MM.1S (cell line): ENCODE results near the gene SERPINA12.
"Not testable (repeated sequence)": the region's sequence is repeated elsewhere in the genome, so short reads cannot be mapped to it uniquely, and the experiment has no call there.

Experiments used
- DNase-seq: peaks from one replicate; pipeline ENCODE4 v3.0.0-alpha.2; 2015
- H2AFZ ChIP-seq: fragments of 300-600 bp; sonication (generic); 2 replicates; pipeline ENCODE4 v1.6.0; 2016; ENCODE audit warnings: antibody characterized with exemption, low read length
- H3F3A ChIP-seq: fragments of 300-600 bp; sonication (generic); 2 replicates; pipeline ENCODE4 v1.6.1; 2016; ENCODE audit warnings: mild to moderate bottlenecking, antibody characterized with exemption, low read length, moderate library complexity, mixed read lengths; ENCODE audit not compliant: insufficient read depth
- H3K27ac ChIP-seq: fragments of 300-600 bp; sonication (generic); 2 replicates; pipeline ENCODE4 v1.5.1; 2016; ENCODE audit warnings: mild to moderate bottlenecking, low read length
- H3K27me3 ChIP-seq: fragments of 300-600 bp; sonication (generic); replicated peaks from 2 replicates; pipeline ENCODE4 v1.6.0; 2016; ENCODE audit warnings: low read length; ENCODE audit not compliant: insufficient read depth
- H3K36me3 ChIP-seq: fragments of 300-600 bp; sonication (generic); replicated peaks from 2 replicates; pipeline ENCODE4 v1.6.1; 2016; ENCODE audit warnings: mild to moderate bottlenecking, low read length, mixed read lengths; ENCODE audit not compliant: insufficient read depth
- H3K4me1 ChIP-seq: fragments of 300-600 bp; sonication (generic); 2 replicates; pipeline ENCODE4 v1.6.1; 2016; ENCODE audit warnings: low read length, mixed read lengths
- H3K4me2 ChIP-seq: fragments of 300-600 bp; sonication (generic); 2 replicates; pipeline ENCODE4 v1.6.0; 2016; ENCODE audit warnings: low read depth, low read length
- H3K4me3 ChIP-seq: fragments of 300-600 bp; sonication (generic); 2 replicates; pipeline ENCODE4 v1.5.1; 2016; ENCODE audit warnings: low read length, mixed read lengths
- H3K79me2 ChIP-seq: fragments of 300-600 bp; sonication (generic); 2 replicates; pipeline ENCODE4 v1.6.1; 2016; ENCODE audit warnings: mixed run types, low read length, mixed read lengths
- H3K9ac ChIP-seq: fragments of 300-600 bp; sonication (generic); 2 replicates; pipeline ENCODE4 v1.6.1; 2016; ENCODE audit warnings: low read length, mixed read lengths
- H3K9me2 ChIP-seq: fragments of 300-600 bp; sonication (generic); replicated peaks from 2 replicates; pipeline ENCODE4 v1.6.1; 2016; ENCODE audit warnings: mild to moderate bottlenecking, low read length, mixed read lengths; ENCODE audit not compliant: insufficient read depth
- H3K9me3 ChIP-seq: fragments of 300-600 bp; sonication (generic); replicated peaks from 2 replicates; pipeline ENCODE4 v1.6.1; 2016; ENCODE audit warnings: mild to moderate bottlenecking, low read length, mixed read lengths; ENCODE audit not compliant: insufficient read depth
- H4K20me1 ChIP-seq: fragments of 300-600 bp; sonication (generic); 2 replicates; pipeline ENCODE4 v1.6.1; 2016; ENCODE audit warnings: mild to moderate bottlenecking, low read length, moderate library complexity, mixed read lengths; ENCODE audit not compliant: insufficient read depth
- CTCF ChIP-seq: fragments of 300-600 bp; sonication (generic); IDR thresholded peaks from 2 replicates; pipeline ENCODE4 v1.5.1; 2016; ENCODE audit warnings: antibody characterized with exemption, low read length, mixed read lengths
- EZH2 ChIP-seq: fragments of 300-600 bp; sonication (generic); optimal IDR thresholded peaks from 2 replicates; pipeline ENCODE3; 2017; ENCODE audit warnings: low read depth, mild to moderate bottlenecking, antibody characterized with exemption, low read length, mixed read lengths
- EZH2phosphoT487 ChIP-seq: fragments of 300-600 bp; sonication (generic); IDR thresholded peaks from 2 replicates; pipeline ENCODE4 v1.6.1; 2018; ENCODE audit warnings: antibody characterized with exemption, low read length

SERPINA12 gene

GRCh38 chr14:94483071-94483451, 26.2 kb downstream of the SERPINA12 start:
- H3K4me3 ChIP-seq = no peak overlapping the region
- no peak overlapping the region for H2AFZ ChIP-seq
- no peak overlapping the region for H3K27ac ChIP-seq
- H3K4me1 ChIP-seq = no peaks in the 10 kb centered on the region
- H3K4me2 ChIP-seq = no peak overlapping the region
- DNase-seq = no peak
- no peak overlapping the region for H3K9ac ChIP-seq
- H3K9me2 ChIP-seq = no peaks in the 10 kb centered on the region
- no peaks in the 10 kb centered on the region for H3K36me3 ChIP-seq
- no peaks in the 10 kb centered on the region for H3F3A ChIP-seq
- H3K79me2 ChIP-seq = no peaks in the 10 kb centered on the region
- TF ChIP-seq EZH2phosphoT487 = no peak
- no peak for TF ChIP-seq EZH2
- no peak for TF ChIP-seq CTCF
- no peaks in the 10 kb centered on the region for H4K20me1 ChIP-seq
- H3K27me3 ChIP-seq = no peaks in the 10 kb centered on the region
- no peaks in the 10 kb centered on the region for H3K9me3 ChIP-seq

DNA sequence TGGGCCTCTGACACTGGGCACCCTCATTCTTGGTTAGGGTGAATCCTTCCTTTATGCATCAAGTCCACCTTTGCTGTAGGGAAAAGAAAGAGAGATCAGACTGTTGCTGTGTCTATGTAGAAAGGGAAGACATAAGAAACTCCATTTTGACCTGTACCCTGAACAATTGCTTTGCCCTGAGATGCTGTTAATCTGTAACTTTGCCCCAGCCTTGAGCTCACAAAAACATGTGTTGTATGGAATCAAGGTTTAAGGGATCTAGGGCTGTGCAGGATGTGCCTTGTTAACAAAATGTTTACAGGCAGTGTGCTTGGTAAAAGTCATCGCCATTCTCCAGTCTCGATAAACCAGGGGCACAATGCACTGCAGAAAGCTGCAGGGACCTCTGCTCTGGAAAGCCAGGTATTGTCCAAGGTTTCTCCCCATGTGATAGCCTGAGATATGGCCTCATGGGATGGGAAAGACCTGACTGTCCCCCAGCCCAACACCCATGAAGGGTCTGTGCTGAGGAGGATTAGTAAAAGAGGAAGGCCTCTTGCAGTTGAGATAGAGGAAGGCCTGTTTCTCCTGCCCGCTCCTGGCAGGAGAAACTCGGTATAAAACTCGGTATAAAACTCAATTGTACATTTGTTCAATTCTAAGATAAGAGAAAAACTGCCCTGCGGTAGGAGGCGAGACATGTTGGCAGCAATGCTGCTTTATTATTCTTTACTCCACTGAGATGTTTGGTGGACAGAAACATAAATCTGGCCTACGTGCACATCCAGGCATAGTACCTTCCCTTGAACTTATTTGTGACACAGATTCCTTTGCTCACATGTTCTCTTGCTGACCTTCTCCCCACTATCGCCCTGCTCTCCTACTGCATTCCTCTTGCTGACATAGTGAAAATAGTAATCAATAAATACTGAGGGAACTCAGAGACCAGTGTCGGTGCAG, 26.9 kb downstream of the SERPINA12 start:
- not testable (repeated sequence) for H3K4me3 ChIP-seq, H3K9ac ChIP-seq, H3K4me2 ChIP-seq, H3K36me3 ChIP-seq, H3K9me3 ChIP-seq, H2AFZ ChIP-seq, H3K79me2 ChIP-seq, H3K9me2 ChIP-seq, H3K4me1 ChIP-seq, H3F3A ChIP-seq, H4K20me1 ChIP-seq, H3K27ac ChIP-seq, H3K27me3 ChIP-seq, DNase-seq

DNA sequence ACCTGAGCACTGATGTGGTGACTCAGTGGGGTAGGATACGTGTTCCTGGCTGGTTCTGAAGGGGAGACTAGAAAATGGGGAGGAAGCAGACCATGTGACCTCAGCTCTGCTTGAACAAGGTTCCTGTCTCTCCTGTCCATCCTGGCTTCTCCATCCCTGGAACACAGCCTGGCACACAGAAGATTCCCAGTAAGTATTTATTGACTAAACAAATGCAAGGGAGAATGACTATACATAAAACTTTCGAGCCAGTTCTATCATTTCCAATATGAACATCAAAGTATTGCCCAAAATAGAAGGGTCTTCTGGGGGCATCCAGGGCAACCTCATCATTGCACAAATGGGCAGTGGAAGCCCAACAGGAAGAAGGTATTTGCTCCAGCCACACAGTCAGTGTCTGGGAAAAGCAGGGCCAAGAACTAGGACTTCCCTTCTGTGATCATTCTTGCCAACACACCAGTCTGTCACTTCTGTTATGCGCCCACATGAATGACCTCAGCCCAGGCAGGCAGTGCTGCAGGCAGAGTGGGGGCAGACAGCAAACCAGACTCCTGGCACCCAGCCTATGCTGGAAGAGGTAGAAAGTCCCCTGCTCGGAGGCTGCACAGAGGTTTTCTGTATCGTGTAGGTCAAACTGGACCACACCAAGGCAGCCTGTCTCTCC, 27.7 kb downstream of the SERPINA12 start:
- H3K27me3 ChIP-seq = no peaks in the 10 kb centered on the region
- no peak overlapping the region for H3K4me2 ChIP-seq
- H3K9me3 ChIP-seq = no peaks in the 10 kb centered on the region
- H3K9ac ChIP-seq = no peak overlapping the region
- no peaks in the 10 kb centered on the region for H3K4me1 ChIP-seq
- TF ChIP-seq EZH2phosphoT487 (no peak), CTCF (no peak), EZH2 (no peak)
- DNase-seq = no peak
- no peaks in the 10 kb centered on the region for H3K79me2 ChIP-seq
- no peak overlapping the region for H3K4me3 ChIP-seq
- H3K36me3 ChIP-seq = no peaks in the 10 kb centered on the region
- H3K27ac ChIP-seq = no peak overlapping the region
- H2AFZ ChIP-seq = no peak overlapping the region
- no peaks in the 10 kb centered on the region for H3F3A ChIP-seq
- no peaks in the 10 kb centered on the region for H3K9me2 ChIP-seq
- no peaks in the 10 kb centered on the region for H4K20me1 ChIP-seq

DNA sequence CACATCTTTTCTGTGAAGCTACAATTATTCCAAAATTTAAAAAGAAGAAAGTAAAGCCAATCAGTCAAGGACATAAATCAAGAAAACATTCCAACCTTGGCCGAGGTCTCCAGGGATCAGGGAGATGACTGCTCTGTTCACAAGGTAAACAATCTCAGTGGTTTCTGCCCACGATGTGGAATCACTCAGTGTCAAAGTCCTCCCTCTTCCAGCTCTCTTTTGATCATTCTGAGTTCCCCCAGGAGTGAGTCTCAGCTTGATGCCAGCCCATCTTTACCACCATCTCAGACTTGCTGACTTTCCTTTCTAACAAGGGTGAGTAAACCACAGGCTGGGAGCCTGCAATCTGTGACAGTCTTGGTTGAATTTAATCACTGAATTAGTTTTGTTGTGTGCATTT, 28.5 kb downstream of the SERPINA12 start:
- H3K9me2 ChIP-seq = no peaks in the 10 kb centered on the region
- H3F3A ChIP-seq = no peaks in the 10 kb centered on the region
- DNase-seq = no peak
- no peak overlapping the region for H3K4me3 ChIP-seq
- H3K36me3 ChIP-seq = no peaks in the 10 kb centered on the region
- no peaks in the 10 kb centered on the region for H3K27me3 ChIP-seq
- H3K4me1 ChIP-seq = no peaks in the 10 kb centered on the region
- H2AFZ ChIP-seq = no peak overlapping the region
- H3K4me2 ChIP-seq = no peak overlapping the region
- TF ChIP-seq EZH2phosphoT487 = no peak
- TF ChIP-seq CTCF = no peak
- no peak for TF ChIP-seq EZH2
- no peak overlapping the region for H3K27ac ChIP-seq
- no peak overlapping the region for H3K9ac ChIP-seq
- H3K79me2 ChIP-seq = no peaks in the 10 kb centered on the region
- H4K20me1 ChIP-seq = no peaks in the 10 kb centered on the region
- no peaks in the 10 kb centered on the region for H3K9me3 ChIP-seq
